K562 (cell line): ENCODE measurements around the gene OR4D9. TPM values are rescaled to one million over a fixed set of nuclear protein-coding genes. Genes with fewer than 3 reads are reported as not detected.

Experiments used
- CBX8 ChIP-seq: fragments of 200-600 bp; sonication (generic); IDR thresholded peaks from 2 replicates; pipeline ENCODE4 v1.6.1; 2012; ENCODE audit warnings: borderline replicate concordance, mixed run types, low read depth, mild to moderate bottlenecking, moderate library complexity, mixed read lengths, low read length, control low read depth, inconsistent platforms; ENCODE audit not compliant: poor library complexity, severe bottlenecking; ENCODE audit errors: extremely low read depth
- CEBPG ChIP-seq, 3 experiments: fragments of 200-800 bp in 1 of 3; sonication (Bioruptor generic) in 1 of 3; sonication (generic) in 1 of 3; formaldehyde crosslinking in 1 of 3; IDR thresholded peaks in 2 of 3; conservative IDR thresholded peaks in 1 of 3; 2 replicates each; pipeline versions ENCODE4 v1.6.1 to v1.8.0; 2016 to 2022; ENCODE audit warnings: missing compliant biosample characterization in 2 of 3, missing genetic modification characterization in 2 of 3, mild to moderate bottlenecking in 1 of 3, missing genetic modification reagents in 1 of 3
- CREM ChIP-seq: IDR thresholded peaks from 2 replicates; pipeline ENCODE4 v1.6.1; 2014; ENCODE audit warnings: antibody characterized with exemption, low read depth
- E2F5 ChIP-seq: sonication (generic); formaldehyde crosslinking; IDR thresholded peaks from 2 replicates; pipeline ENCODE4 v1.8.0; 2022; ENCODE audit warnings: mild to moderate bottlenecking, missing genetic modification reagents
- ELF4 ChIP-seq: fragments of 450-650 bp; formaldehyde crosslinking; IDR thresholded peaks from 2 replicates; pipeline ENCODE4 v1.4.0; 2022; ENCODE audit warnings: missing genetic modification characterization
- FOXM1 ChIP-seq, 2 experiments: fragments of 450-650 bp in 1 of 2; sonication (generic) in 1 of 2; formaldehyde crosslinking in 1 of 2; IDR thresholded peaks; 2 replicates each; pipeline versions ENCODE4 v1.6.1 to v1.9.0; 2017 to 2022; ENCODE audit warnings: low read depth in 2 of 2, mild to moderate bottlenecking in 2 of 2, missing genetic modification reagents in 1 of 2, moderate library complexity in 1 of 2
- GATA2 ChIP-seq: sonication (generic); formaldehyde crosslinking; IDR thresholded peaks from 2 replicates; pipeline ENCODE4 v1.4.0; 2020; ENCODE audit warnings: mild to moderate bottlenecking, missing genetic modification reagents
- HDGF ChIP-seq: fragments of 450-650 bp; IDR thresholded peaks from 2 replicates; pipeline ENCODE4 v1.6.1; 2016
- MYBL2 ChIP-seq, 2 experiments: fragments of 450-650 bp in 1 of 2; sonication (generic) in 1 of 2; formaldehyde crosslinking in 1 of 2; IDR thresholded peaks; 2 replicates each; pipeline versions ENCODE4 v1.6.1 to v1.8.1; 2017 to 2022; ENCODE audit warnings: borderline replicate concordance in 1 of 2, inconsistent platforms in 1 of 2, low read depth in 1 of 2, mild to moderate bottlenecking in 1 of 2, missing genetic modification reagents in 1 of 2, moderate library complexity in 1 of 2
- NFRKB ChIP-seq: fragments of 450-650 bp; IDR thresholded peaks from 2 replicates; pipeline ENCODE4 v1.6.1; 2016; ENCODE audit warnings: low read depth
- PHF8 ChIP-seq: fragments of 200-600 bp; sonication (generic); IDR thresholded peaks from 2 replicates; pipeline ENCODE4 v1.6.1; 2012; ENCODE audit warnings: mixed run types, mild to moderate bottlenecking, inconsistent platforms, low read length, moderate library complexity, borderline replicate concordance
- RBM22 ChIP-seq: fragments of 200-400 bp; formaldehyde crosslinking; IDR thresholded peaks from 2 replicates; pipeline ENCODE4 v1.6.1; 2018; ENCODE audit warnings: low read length, low read depth; ENCODE audit not compliant: poor library complexity, severe bottlenecking
- RBM34 ChIP-seq: fragments of 200-400 bp; formaldehyde crosslinking; IDR thresholded peaks from 2 replicates; pipeline ENCODE4 v1.6.1; 2018; ENCODE audit warnings: low read length, borderline replicate concordance; ENCODE audit not compliant: insufficient read depth
- SREBF1 ChIP-seq: fragments of 150-350 bp; IDR thresholded peaks from 2 replicates; pipeline ENCODE4 v1.6.1; 2014; ENCODE audit warnings: antibody characterized with exemption, low read depth, low read length, borderline replicate concordance
- THAP7 ChIP-seq: fragments of 250-450 bp; sonication (Bioruptor Pico); IDR thresholded peaks from 2 replicates; pipeline ENCODE4 v1.5.0; 2021
- YBX1 ChIP-seq: fragments of 450-650 bp; IDR thresholded peaks from 2 replicates; pipeline ENCODE4 v1.7.1; 2016; ENCODE audit warnings: mild to moderate bottlenecking
- ZBTB17 ChIP-seq: fragments of 450-650 bp; formaldehyde crosslinking; IDR thresholded peaks from 2 replicates; pipeline ENCODE4 v1.4.0; 2020; ENCODE audit warnings: mild to moderate bottlenecking
- ZNF12 ChIP-seq: sonication (generic); formaldehyde crosslinking; IDR thresholded peaks from 2 replicates; pipeline ENCODE4 v1.4.0; 2020; ENCODE audit warnings: mild to moderate bottlenecking, missing genetic modification reagents
- ZNF316 ChIP-seq: fragments of 450-650 bp; IDR thresholded peaks from 2 replicates; pipeline ENCODE4 v1.6.1; 2016
- ZNF512 ChIP-seq: IDR thresholded peaks from 2 replicates; pipeline ENCODE4 v1.6.1; 2016; ENCODE audit warnings: missing genetic modification characterization, missing compliant biosample characterization
- ZNF586 ChIP-seq: fragments of 450-650 bp; formaldehyde crosslinking; conservative IDR thresholded peaks from 2 replicates; pipeline ENCODE4 v1.4.0; 2020; ENCODE audit warnings: mild to moderate bottlenecking, moderate library complexity
- polyA plus RNA-seq, 8 experiments: library from polyadenylated mRNA; depleted of rRNA in 4 of 8; stranded (reverse) in 5 of 8; unstranded in 3 of 8; fragments of >200 nt; fragmentation: Nextera tagmentation in 2 of 8; fragmentation: Illumina TruSeq in 1 of 8; extraction: Ambion mirVana in 2 of 8; extraction: Trizol in 1 of 8; gene quantifications; 2 replicates each; pipeline versions ENCODE4 v1.2.1 to v1.2.3, GENCODE V29; 2011 to 2014; ENCODE audit warnings: inconsistent platforms in 1 of 8, missing spikeins in 1 of 8
- total RNA-seq, 7 experiments: library from RNA; depleted of rRNA in 6 of 7; stranded (reverse); fragments of >200 nt in 6 of 7; fragmentation: Illumina TruSeq in 2 of 7; extraction: Trizol in 2 of 7; gene quantifications; 2 replicates each; pipeline versions ENCODE4 v1.2.1 to v1.2.3, GENCODE V29; 2011 to 2021; ENCODE audit warnings: low replicate concordance in 1 of 7
- TF ChIP-seq, protein P1 (sequence below): fragments of 450-650 bp; IDR thresholded peaks from 2 replicates; pipeline ENCODE4 v1.6.1; 2016; ENCODE audit warnings: missing biosample characterization, missing genetic modification characterization

The OR4D9 gene
- total and polyA plus RNA-seq, 9 of the 15 experiments (the other 6 are each of a cell fraction or from before 2014, with no cell fraction given) = not detected

- peak; percentile 14; the same call in 1 of the 2 replicates for TF ChIP-seq THAP7
- peak; percentile 52; the same call in 1 of the 2 replicates for TF ChIP-seq FOXM1 (IDR thresholded peaks at IDR 0.05; ENCODE audit: low read depth)
- no peak for TF ChIP-seq FOXM1 (CRISPR knock-in tag; IDR thresholded peaks at IDR 0.05; ENCODE audit: low read depth)
- TF ChIP-seq NFRKB = peak; percentile 96
- TF ChIP-seq CEBPG (CRISPR knock-in tag; IDR thresholded peaks at IDR 0.05) = no peak
- peak in 1 of 2 experiments; percentile 77; a peak in 2 of 4 replicates for TF ChIP-seq CEBPG (tag; conservative IDR thresholded peaks at IDR 0.05 in 1 of 2, IDR thresholded peaks at IDR 0.05 in 1 of 2)
- peak; percentile 82 for TF ChIP-seq ZNF316
- no peak for TF ChIP-seq RBM22
- TF ChIP-seq E2F5 (CRISPR knock-in tag) = no peak
- TF ChIP-seq ZBTB17 (CRISPR knock-in tag) = no peak
- TF ChIP-seq, protein P1, sequence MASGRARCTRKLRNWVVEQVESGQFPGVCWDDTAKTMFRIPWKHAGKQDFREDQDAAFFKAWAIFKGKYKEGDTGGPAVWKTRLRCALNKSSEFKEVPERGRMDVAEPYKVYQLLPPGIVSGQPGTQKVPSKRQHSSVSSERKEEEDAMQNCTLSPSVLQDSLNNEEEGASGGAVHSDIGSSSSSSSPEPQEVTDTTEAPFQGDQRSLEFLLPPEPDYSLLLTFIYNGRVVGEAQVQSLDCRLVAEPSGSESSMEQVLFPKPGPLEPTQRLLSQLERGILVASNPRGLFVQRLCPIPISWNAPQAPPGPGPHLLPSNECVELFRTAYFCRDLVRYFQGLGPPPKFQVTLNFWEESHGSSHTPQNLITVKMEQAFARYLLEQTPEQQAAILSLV (tag) = no peak
- TF ChIP-seq MYBL2 (IDR thresholded peaks at IDR 0.05; ENCODE audit: low read depth) = no peak
- TF ChIP-seq MYBL2 (CRISPR knock-in tag; IDR thresholded peaks at IDR 0.05; ENCODE audit: borderline replicate concordance) = no peak
- no peak for TF ChIP-seq ZNF512 (tag)
- no peak for TF ChIP-seq SREBF1
- no peak for TF ChIP-seq ELF4 (CRISPR knock-in tag)
- no peak for TF ChIP-seq RBM34
- TF ChIP-seq PHF8 = peak; percentile 58; the same call in 1 of the 2 replicates
- TF ChIP-seq ZNF586 (CRISPR knock-in tag) = peak; percentile 53; the same call in 1 of the 2 replicates
- no peak for TF ChIP-seq HDGF
- no peak for TF ChIP-seq CBX8
- peak; percentile 85 for TF ChIP-seq CREM
- no peak for TF ChIP-seq ZNF12
- peak; percentile 68; the same call in 1 of the 2 replicates for TF ChIP-seq GATA2
- TF ChIP-seq YBX1 = no peak
These were observed 34.1 kb downstream of the OR4D9 start (continued) for GRCh38 chr11:59545179-59546020.
